Activated CD4-positive, alpha-beta T cell treated with anti-CD3 and anti-CD28 coated beads, Interleukin-10, Interleukin-2, amounts not matched to agents 100 ng/mL and 50 ng/mL, durations not matched to agents 16 hours and 8 hours (primary cell): ENCODE measurements around the gene ADGRD2.
A peak's percentile ranks its signal among the peaks of the same experiment; 100 is the strongest.

Source experiments
- DNase-seq: peaks from one replicate; pipeline ENCODE4 v3.0.0-alpha.2; 2020

Gene ADGRD2

DNA sequence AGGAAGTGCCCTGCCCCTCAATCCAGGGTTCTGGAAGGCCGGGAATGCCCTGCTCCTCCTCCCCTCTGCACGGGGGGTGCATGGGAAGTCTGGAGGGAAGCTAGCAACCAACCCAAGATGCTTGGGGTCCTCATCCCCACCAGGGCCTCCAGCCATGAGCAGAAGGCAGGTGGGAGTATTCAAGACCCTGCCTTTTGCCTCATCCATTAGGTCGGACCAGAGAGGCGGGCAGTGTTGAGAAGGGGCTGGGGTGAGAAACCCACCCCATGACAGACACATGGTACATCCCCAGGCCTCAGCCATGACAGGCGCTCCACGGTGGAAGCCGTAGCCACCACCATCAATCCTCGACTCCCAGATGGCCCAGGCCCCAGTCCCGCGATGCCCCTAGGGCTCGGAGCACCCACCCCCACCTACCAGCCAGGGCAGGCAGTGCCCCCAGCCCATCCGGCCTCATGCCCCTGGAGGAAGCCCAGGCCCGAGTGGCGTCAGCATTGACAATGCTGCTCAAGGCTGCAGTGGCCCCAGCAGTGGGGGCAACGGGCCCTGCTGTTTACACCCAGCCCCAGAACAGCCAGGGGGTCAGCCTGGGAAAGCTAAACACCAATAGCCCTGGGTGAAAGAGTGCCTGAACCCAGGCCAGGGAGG is 48.4 kb downstream of the ADGRD2 start:
- no peak for DNase-seq

DNA sequence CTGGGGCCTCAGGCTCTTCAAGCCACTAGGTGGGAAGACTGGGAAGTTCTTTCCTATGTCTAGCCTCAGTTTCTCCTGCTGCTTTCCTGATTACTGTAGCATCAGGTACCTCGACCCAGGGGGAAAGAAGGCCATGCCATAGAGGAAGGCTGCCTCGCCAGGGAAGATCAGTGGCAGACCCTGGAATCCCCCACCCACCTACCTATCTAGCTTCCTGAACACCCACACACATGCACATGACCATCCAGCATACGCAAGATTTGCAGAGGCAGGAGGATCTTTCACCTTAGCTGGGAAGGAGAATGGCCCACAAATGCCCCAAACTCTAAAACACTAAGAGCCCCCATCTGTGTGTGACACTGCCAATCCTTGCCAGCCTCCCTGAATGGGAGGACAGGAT is 49.0 kb downstream of the ADGRD2 start:
- no peak for DNase-seq

DNA sequence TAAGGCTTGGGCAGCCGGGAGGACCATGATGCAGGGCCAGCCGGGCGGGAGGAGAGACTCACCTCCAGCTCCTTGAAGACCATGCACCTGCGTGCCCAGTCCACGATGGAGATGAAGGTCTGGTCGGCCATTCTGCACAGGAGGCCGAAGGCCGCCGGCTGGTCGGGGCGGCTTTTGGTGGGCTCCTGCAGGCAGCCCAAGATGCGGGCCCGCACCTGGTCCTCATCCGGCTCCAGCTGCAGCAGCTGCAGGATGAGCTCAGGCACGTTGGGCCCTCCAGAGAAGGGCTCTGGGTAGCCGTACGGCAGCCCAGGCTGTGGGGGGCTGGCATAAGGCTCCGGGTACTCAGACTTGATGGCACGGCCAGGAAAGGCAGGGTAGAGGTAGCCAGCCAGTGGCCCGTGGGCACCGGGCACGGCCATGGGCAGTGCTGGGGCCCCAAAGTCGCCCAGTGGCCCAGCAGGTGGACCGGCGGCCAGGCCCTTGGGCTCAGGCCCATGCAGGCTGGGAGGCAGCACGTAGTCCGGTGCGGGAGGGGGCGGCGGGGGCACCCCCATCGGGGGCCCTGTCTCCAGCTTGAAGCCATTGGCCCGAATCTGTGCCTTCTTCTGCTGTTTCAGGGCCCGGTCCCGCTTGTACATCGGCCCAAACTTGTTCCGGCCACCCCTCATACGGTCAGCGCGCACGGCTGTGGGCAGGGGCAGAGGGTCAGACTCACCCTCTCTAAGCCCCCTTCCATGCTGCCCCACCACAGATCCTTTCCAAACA is 50.0 kb downstream of the ADGRD2 start:
- no peak for DNase-seq

DNA sequence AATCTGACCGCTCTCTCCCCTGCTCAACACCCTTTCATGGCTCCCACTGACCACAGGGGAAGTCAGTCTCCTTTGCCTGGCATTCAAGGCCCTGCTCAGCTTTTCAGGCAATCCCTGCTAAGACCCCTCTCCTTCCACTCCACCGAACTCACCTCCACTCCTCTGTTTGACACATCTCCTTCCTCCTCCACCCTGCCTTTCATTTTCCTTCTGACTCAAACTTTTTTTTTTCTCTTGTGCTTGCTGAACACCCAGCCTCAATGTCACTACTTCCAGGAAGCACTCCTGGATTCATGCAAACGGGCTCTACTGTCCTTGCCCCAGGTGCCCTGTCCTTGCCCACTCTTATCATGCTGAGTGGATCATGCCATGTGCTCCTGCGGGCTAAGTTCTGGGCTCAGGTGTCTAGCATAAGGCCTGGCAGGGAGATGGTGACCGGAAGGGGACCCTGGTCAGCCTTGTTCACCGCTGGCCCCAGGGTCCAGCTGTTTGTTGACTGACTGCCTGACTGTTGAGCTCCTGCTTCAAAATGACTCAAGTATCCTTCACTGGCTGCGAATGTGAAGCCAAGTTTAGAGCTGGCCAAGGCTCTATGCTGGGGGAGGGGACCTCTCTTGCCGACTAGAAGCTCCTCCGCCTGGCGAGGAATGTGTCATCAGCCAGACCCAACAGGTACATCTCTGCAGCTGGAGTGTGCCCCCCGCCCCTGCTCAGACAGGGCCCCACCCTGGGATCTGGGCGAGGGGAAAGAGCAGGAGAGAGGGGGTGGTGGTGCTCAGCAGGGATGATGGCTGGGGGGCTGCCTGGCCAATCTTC is 50.8 kb downstream of the ADGRD2 start:
- DNase-seq, result peak; percentile 25

DNA sequence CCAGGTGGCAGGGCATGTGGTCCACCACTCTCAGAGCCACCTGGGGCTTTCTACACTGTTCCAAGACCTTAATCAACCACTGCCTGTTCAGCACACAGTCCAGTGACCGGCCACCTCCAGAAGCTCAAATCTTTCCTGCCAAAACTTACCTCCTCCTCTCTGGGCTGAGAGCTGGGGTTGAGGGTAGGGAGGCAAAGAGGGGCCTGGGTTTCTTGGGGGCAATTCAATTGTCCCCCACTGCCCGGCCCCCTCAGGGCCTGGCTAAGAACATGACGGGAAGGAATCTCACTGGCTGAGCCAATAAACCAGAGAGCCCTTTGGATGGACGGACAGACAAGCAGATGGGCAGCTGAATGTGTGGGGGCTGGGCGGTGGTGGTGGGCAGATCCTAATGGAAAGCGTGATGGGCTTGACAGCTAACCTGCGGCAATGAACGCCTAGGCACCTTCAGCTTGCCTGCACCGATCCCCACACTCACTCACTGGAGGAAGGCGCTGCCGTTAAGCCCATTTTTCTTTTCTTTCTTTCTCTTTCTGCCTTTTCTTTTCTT is 51.6 kb downstream of the ADGRD2 start:
- DNase-seq, result no peak

- DNase-seq, result no peak
Measured at GRCh38 chr9:124502711-124503702, 52.8 kb downstream of the ADGRD2 start.

- DNase-seq, result no peak
Measured at GRCh38 chr9:124503713-124504529, 53.7 kb downstream of the ADGRD2 start.

- DNase-seq, result no peak
Measured at GRCh38 chr9:124504530-124505005, 54.3 kb downstream of the ADGRD2 start.

DNA sequence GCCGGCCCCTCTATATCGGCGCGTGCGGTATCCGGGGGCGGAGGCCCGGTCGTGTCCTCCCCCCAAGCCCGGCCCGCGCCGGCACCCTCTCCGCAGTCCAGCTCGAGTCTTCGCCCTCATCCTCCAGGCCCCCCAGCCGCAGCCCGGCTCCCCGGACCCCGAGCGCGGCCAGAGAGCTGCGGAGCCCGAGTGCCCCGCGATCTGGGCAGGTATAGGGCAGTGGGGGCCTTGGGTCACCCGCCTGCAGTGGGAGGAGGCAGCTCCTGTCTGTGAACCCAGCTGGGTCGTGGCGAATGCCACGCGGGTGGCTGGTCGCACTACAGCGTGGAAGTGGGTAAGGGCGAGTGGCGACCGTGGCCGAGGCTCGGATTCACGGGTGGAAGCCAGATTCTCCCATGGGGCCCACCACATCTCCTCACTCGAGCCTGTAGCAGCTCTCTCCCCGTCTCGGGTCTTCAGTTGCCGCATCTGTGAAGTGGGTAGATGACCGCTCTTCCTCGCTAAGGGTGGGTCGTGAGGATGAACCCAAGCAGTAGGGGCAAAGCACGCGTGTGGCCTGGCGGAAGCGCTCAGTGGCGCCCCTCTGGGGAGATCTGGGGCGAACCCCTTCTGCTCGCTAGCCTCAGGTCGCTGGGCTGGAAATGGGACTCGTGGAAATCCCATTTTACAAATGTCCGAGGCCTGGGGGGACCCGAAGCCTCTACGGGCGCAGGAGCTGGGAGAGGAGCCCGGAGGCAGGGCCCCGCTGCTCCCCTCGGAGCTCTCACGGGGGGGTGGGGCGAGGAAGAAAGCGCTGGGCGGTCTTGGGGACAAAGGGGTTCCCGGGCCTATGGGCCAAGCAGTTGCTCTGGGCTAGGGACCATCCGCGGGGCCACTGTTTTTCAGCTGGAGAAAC is 55.0 kb downstream of the ADGRD2 start:
- DNase-seq, result no peak

DNA sequence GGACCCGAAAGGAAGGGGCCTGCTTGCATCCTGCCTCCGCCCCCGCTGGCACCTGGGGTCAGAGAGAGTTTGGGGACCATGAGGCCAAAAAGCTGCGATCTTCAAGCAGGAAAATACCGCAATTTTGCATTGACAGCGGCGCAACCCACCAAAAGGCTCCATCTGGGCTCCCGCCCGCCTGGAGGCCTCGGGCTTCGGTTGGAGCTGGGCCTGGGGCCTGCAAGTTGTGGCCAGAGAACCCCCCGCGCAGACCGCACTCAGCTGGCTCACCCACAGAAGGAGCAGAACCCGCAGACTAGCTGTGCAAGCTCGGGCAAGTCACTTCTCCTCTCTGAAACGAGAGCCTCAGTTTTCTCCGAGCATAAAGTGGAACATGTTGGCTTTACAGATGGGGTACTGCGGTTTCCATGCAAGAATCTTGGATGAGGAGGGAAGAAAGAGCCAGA is 55.7 kb downstream of the ADGRD2 start:
- no peak for DNase-seq

DNA sequence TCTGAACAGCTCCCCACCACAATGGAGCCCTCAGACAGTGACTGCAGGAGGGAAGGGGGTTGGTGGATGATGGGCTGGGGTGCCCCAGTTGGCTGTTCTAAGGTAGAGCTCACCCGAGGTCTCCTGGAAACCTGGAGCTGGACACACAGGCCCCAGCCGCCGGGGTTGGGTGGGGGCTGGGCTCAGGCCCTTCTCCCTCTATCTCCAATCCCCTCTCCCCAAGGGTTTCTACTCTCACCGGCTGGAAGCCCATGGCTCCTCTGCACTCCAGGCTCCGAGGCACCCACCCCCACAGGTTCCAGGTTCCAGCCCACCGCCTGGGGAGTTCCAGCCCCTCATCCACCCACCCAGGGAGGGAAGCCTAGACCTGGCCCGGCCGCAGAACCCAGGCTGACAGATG is 56.2 kb downstream of the ADGRD2 start:
- DNase-seq, result no peak

- no peak for DNase-seq
Measured at GRCh38 chr9:124506931-124507879, 57.0 kb downstream of the ADGRD2 start, which contains the start of gene NR5A1. Gene NR5A1 (minus strand): TSS chr9:124507399. CDS start chr9:124503395, 4,004 bp downstream.

DNA sequence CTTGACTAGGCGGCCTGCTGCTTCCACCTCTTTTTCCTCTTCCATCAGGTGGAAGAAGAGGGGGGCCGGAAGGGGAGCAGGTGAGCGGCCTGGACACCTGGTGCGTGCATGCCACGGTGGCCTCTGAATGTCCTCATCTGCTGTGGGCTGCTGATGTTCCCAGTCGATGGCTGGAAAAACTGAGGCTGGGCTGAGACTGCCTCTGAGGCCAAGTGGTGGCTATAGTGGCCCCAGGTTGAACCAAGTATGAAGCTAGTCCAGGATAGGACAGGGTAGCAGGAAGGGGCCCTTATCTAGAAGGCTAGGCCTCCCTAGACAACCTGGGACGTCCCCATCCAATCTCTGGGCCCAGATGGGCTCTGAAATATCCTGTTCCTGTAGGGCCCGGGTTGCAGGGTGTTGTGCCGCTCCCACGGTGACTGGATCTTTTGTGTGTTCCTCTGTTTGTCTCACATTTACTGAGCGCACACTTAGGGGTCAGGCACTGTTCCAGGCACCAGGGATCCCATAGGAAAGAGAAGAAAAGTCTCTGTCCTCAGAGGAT is 57.7 kb downstream of the ADGRD2 start:
- DNase-seq, result no peak

DNA sequence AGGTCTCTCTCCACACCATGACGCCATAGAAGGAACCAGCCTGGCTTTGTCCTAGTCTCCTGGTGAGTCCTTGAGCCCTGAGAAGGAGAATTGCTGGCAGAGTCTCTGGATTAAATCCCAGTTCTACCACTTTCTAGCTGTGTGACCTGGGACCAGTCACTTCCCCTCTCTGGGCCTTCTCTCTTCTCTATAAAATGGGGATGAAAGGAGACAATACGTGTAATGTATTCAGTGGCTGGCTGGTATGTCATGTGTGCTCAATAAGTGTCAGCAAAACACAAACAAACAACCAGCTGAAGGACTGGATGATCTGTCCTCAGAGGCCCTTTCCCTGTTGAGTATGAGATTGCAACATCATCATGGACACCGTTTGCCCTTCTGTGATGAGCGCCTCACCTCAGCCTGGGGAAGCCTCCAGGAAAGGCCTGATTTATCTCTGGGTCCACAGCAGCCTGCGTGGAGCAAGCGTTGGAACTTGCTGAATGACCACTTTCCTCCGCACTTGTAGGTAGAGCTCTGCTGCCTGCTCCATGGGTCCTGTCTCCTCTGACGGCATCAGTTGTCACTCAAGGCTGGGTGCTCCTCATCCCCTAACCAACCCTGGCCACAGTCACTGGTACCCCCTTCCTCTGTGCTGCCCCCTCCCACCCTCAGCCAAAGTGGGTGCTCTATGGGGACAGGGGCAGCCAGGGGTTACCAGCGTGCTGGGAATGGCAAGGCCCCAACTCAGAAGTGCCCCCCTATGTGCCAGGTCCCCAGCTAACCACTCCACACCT is 60.6 kb downstream of the ADGRD2 start:
- DNase-seq, result no peak

DNA sequence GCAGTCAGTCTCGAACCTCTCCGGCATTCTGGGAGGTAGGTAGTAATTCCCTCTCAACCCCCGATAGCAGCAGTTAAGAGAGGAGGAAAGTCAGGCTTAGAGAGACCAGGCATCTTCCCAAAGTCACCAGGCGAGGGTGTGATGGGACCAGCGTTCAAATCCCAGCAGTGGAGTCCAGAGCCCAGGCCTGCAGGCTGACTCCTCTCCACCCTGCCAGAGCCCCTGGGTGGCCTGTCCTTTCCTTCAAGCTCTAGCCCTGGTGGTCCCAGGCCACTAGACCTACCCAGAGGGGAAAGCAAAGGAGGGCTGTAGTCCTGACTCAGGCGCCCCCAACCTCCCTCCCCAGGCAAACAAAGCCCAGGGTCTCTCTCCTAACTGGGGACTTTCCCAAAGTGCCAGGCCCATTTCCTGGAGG is 61.2 kb downstream of the ADGRD2 start:
- DNase-seq, result no peak

GRCh38 chr9:124511891-124512805 is 61.9 kb downstream of the ADGRD2 start:
- DNase-seq, result no peak
